Esophagus squamous epithelium (tissue), 4 donors: Measurements from ENCODE around the gene SGCD.

Experiments
- CTCF ChIP-seq, 6 experiments: fragments of 450-650 bp in 4 of 6; fragments of 200-600 bp in 2 of 6; sonication (generic) in 2 of 6; IDR thresholded peaks; one replicate each; pipeline ENCODE4 v1.5.1; 2016 to 2019; ENCODE audit warnings: antibody characterized with exemption in 6 of 6, mild to moderate bottlenecking in 4 of 6, moderate library complexity in 4 of 6
- POLR2A ChIP-seq, 4 donors: fragments of 450-650 bp; IDR thresholded peaks; one replicate each; pipeline ENCODE4 v1.6.1; 2017; ENCODE audit warnings: antibody characterized with exemption in 4 of 4, mild to moderate bottlenecking in 4 of 4, moderate library complexity in 3 of 4

- TF ChIP-seq POLR2A (IDR thresholded peaks at IDR 0.05), result no peak
- no peak for TF ChIP-seq CTCF (IDR thresholded peaks at IDR 0.05)
Measured at GRCh38 chr5:156474251-156474650, 147.3 kb downstream of the SGCD start.
